ENCODE results near the gene LYPD6. TPM values are rescaled to one million over a fixed set of nuclear protein-coding genes. Genes with fewer than 3 reads are reported as not detected.

Gene LYPD6
- total and polyA plus RNA-seq, 9 of the 15 experiments (the other 6 are each of a cell fraction or from before 2014, with no cell fraction given): not detected

DNA sequence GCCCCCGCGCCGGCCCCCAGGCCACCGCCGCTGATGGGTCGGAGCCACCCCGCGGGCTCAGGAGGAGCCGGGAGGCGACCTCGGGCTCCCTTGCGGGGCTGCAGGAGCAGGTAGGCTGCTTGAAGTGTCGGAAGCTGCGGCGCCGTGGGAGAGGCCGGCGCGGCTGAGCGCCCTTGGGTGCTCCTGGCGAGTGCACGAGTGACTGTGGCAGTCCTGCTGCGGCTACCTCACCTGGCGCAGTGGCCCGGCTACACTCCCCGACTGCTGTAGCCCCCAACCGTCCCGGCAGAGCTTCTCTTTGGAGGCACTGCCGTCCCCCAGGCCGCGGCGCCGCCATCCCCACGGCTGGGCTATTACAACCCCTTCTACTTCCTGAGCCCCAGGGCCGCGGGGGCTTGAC lies 10.0 kb upstream of the LYPD6 start:
- peaks cover 0 to 6% of the 10 kb centered on the region in 2 experiments; a peak in 1 of 5 replicates for H3K4me1 ChIP-seq (replicated peaks in 1 of 2; ENCODE audit: control insufficient read depth in 2 of 2, insufficient read depth in 2 of 2, low read length in 2 of 2)
- DNase-seq (ENCODE audit: extremely low read depth in 1 of 4, low spot score in 3 of 4) (no peak), FAIRE-seq (no peak), ATAC-seq (no peak; the same call in none of the 3 replicates)
- in situ Hi-C loops (cut with MboI) (no loop called here), intact Hi-C loops (cut with micrococcal nuclease) (no loop called here)
- no peaks in the 10 kb centered on the region for H3K9me1 ChIP-seq (ENCODE audit: control insufficient read depth, insufficient read depth, low read length)
- peaks cover 0 to 6% of the 10 kb centered on the region in 2 experiments; a peak in 2 of 5 replicates for H3K27me3 ChIP-seq (ENCODE audit: control insufficient read depth in 2 of 2, insufficient read depth in 2 of 2, low read length in 2 of 2)
- POLR2A ChIA-PET: no interaction called here
- H4K20me1 ChIP-seq (replicated peaks; ENCODE audit: control insufficient read depth, insufficient read depth, low read length): no peaks in the 10 kb centered on the region
- BruUV-seq (replicated peaks): no TSS peak
- no peaks in the 10 kb centered on the region for H3K79me2 ChIP-seq (ENCODE audit: control insufficient read depth, insufficient read depth, low read length)
- no peaks in the 10 kb centered on the region for H3K36me3 ChIP-seq (ENCODE audit: control insufficient read depth, insufficient read depth, low read length)
- no peak overlapping the region for H3K4me3 ChIP-seq
- H3K4me2 ChIP-seq (ENCODE audit: insufficient read depth, low read length): no peak overlapping the region
- H3K27ac ChIP-seq (ENCODE audit: extremely low read depth, low read depth, low read length): no peak overlapping the region
- H3K9ac ChIP-seq (ENCODE audit: insufficient read depth in 1 of 2, low read depth in 2 of 2, low read length in 2 of 2): no peak overlapping the region
- WGBS (ENCODE audit: insufficient coverage, low coverage, missing lambda C conversion rate): 2% methylated on average over 36 of the region's 36 CpGs
- no peak for TF ChIP-seq CREB3 (tag; conservative IDR thresholded peaks at IDR 0.05; ENCODE audit: low read depth)
- TF ChIP-seq SRSF1 (IDR thresholded peaks at IDR 0.05; ENCODE audit: low read depth, low read length): no peak
- TF ChIP-seq CUX1 (CRISPR knock-in tag; IDR thresholded peaks at IDR 0.05): no peak
- TF ChIP-seq PML (IDR thresholded peaks at IDR 0.05; ENCODE audit: low read length): no peak
- no peak for TF ChIP-seq CBX5 (IDR thresholded peaks at IDR 0.05; ENCODE audit: borderline replicate concordance, low read depth)
- TF ChIP-seq CBX3 (IDR thresholded peaks at IDR 0.05; ENCODE audit: borderline replicate concordance in 1 of 2, low read length in 2 of 2): no peak
- no peak for TF ChIP-seq STAT5A (IDR thresholded peaks at IDR 0.05; ENCODE audit: borderline replicate concordance, low read length)
- TF ChIP-seq GABPB1 (CRISPR knock-in tag; IDR thresholded peaks at IDR 0.05): no peak
- TF ChIP-seq, protein P1, sequence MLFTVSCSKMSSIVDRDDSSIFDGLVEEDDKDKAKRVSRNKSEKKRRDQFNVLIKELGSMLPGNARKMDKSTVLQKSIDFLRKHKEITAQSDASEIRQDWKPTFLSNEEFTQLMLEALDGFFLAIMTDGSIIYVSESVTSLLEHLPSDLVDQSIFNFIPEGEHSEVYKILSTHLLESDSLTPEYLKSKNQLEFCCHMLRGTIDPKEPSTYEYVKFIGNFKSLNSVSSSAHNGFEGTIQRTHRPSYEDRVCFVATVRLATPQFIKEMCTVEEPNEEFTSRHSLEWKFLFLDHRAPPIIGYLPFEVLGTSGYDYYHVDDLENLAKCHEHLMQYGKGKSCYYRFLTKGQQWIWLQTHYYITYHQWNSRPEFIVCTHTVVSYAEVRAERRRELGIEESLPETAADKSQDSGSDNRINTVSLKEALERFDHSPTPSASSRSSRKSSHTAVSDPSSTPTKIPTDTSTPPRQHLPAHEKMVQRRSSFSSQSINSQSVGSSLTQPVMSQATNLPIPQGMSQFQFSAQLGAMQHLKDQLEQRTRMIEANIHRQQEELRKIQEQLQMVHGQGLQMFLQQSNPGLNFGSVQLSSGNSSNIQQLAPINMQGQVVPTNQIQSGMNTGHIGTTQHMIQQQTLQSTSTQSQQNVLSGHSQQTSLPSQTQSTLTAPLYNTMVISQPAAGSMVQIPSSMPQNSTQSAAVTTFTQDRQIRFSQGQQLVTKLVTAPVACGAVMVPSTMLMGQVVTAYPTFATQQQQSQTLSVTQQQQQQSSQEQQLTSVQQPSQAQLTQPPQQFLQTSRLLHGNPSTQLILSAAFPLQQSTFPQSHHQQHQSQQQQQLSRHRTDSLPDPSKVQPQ (CRISPR knock-in tag; IDR thresholded peaks at IDR 0.05; ENCODE audit: borderline replicate concordance): no peak
- no peak for TF ChIP-seq SMAD2 (IDR thresholded peaks at IDR 0.05; ENCODE audit: low read depth, low read length)
- TF ChIP-seq KLF1 (tag; IDR thresholded peaks at IDR 0.05): no peak
- TF ChIP-seq IRF2 (CRISPR knock-in tag; IDR thresholded peaks at IDR 0.05): no peak
- TF ChIP-seq BRD9 (IDR thresholded peaks at IDR 0.05; ENCODE audit: low read depth, partially characterized antibody): no peak
- no peak overlapping the region for H2AFZ ChIP-seq (ENCODE audit: low read depth, low read length)
- H3K9me3 ChIP-seq (replicated peaks; ENCODE audit: control insufficient read depth, insufficient read depth, low read depth, low read length): no peaks in the 10 kb centered on the region
- CTCF ChIA-PET (ENCODE audit: low intra/inter-chr PET ratio): no interaction called here
